Left lung (tissue), 10 donors: ENCODE results near the gene PRXL2C. TPM values are rescaled to one million over a fixed set of nuclear protein-coding genes. Genes with fewer than 3 reads are reported as not detected.
"Not testable (repeated sequence)": the region's sequence is repeated elsewhere in the genome, so short reads cannot be mapped to it uniquely, and the experiment has no call there.

Experiments
- ATAC-seq: fragments of 200-7000 bp; cut with Tn5 transposase; one replicate; pipeline ENCODE4 v1.9.1; 2020; ENCODE audit warnings: moderate library complexity
- DNase-seq, 4 donors: peaks; one replicate each; pipeline ENCODE4 v3.0.0-alpha.2; 2013 to 2020
- H3K27ac ChIP-seq, 2 donors: fragments of 200-600 bp; sonication (generic) in 1 of 2; one replicate each; pipeline versions ENCODE4 v1.5.0 to v1.8.0; 2020 to 2021
- H3K27me3 ChIP-seq, 2 donors: fragments of 200-600 bp; sonication (generic) in 1 of 2; one replicate each; pipeline versions ENCODE4 v1.5.0 to v1.8.0; 2020 to 2021
- H3K36me3 ChIP-seq, 2 donors: fragments of 200-600 bp; sonication (generic) in 1 of 2; one replicate each; pipeline versions ENCODE4 v1.5.0 to v1.8.0; 2020 to 2021
- H3K4me1 ChIP-seq, 2 donors: fragments of 200-600 bp; one replicate each; pipeline ENCODE4 v1.8.0; 2021
- H3K4me3 ChIP-seq, 2 donors: fragments of 200-600 bp; sonication (generic) in 1 of 2; one replicate each; pipeline versions ENCODE4 v1.5.0 to v1.8.0; 2020 to 2021; ENCODE audit warnings: mild to moderate bottlenecking in 1 of 2
- H3K9me3 ChIP-seq, 2 donors: fragments of 200-600 bp; sonication (generic) in 1 of 2; one replicate each; pipeline versions ENCODE4 v1.5.0 to v1.8.0; 2020 to 2021
- intact Hi-C, 2 donors: fragments of 100-400 bp; cut with DNase I; formaldehyde crosslinking; loops; one replicate each; pipeline versions ENCODE4 v1.11.2 to v1.14.2; 2022
- polyA plus RNA-seq, 6 donors: library from polyadenylated mRNA; unstranded; fragments of 120-200 nt; gene quantifications; one replicate each; pipeline ENCODE4 v1.2.1, GENCODE V29; 2013; ENCODE audit not compliant: insufficient read length in 6 of 6
- total RNA-seq, 2 donors: library from RNA; stranded (reverse); fragmentation: NEBNext Ultra II Directional; extraction: Animal tissue kit (Norgen Biotek cat#: 25700); gene quantifications; one replicate each; pipeline ENCODE4 v1.2.1, GENCODE V29; 2021
- TF ChIP-seq, protein P1 (sequence below), 2 donors: fragments of 200-600 bp; sonication (generic) in 1 of 2; IDR thresholded peaks; one replicate each; pipeline versions ENCODE4 v1.5.0 to v1.8.0; 2021; ENCODE audit warnings: antibody characterized with exemption in 2 of 2
- donor health status: DM: no; HTN: yes; CAD: no.
- donor health status: DM: no; HTN: no; CAD: no.

Gene PRXL2C
- total and polyA plus RNA-seq, 8 donors = 5.3 to 31.9 (median 6.3) TPM

- ATAC-seq (no peak), DNase-seq (no peak)
- TF ChIP-seq, protein P1, sequence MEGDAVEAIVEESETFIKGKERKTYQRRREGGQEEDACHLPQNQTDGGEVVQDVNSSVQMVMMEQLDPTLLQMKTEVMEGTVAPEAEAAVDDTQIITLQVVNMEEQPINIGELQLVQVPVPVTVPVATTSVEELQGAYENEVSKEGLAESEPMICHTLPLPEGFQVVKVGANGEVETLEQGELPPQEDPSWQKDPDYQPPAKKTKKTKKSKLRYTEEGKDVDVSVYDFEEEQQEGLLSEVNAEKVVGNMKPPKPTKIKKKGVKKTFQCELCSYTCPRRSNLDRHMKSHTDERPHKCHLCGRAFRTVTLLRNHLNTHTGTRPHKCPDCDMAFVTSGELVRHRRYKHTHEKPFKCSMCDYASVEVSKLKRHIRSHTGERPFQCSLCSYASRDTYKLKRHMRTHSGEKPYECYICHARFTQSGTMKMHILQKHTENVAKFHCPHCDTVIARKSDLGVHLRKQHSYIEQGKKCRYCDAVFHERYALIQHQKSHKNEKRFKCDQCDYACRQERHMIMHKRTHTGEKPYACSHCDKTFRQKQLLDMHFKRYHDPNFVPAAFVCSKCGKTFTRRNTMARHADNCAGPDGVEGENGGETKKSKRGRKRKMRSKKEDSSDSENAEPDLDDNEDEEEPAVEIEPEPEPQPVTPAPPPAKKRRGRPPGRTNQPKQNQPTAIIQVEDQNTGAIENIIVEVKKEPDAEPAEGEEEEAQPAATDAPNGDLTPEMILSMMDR (IDR thresholded peaks at IDR 0.05) = no peak
- no peaks in the 10 kb centered on the region for H3K9me3 ChIP-seq
- peaks cover 0 to 21% of the 10 kb centered on the region in 2 donors for H3K36me3 ChIP-seq
- intact Hi-C loops = no loop called here
- H3K27ac ChIP-seq = no peak overlapping the region
- H3K4me1 ChIP-seq = no peaks in the 10 kb centered on the region
- H3K4me3 ChIP-seq = no peak overlapping the region
- H3K27me3 ChIP-seq = no peaks in the 10 kb centered on the region
Observed at GRCh38 chr9:96638606-96639364, 16.3 kb downstream of the PRXL2C start.

GRCh38 chr9:96636368-96636767, 18.7 kb downstream of the PRXL2C start:
- Histone ChIP-seq H3K9me3 (no peaks in the 10 kb centered on the region), H3K27me3 (peaks cover 0 to 11% of the 10 kb centered on the region in 2 donors), H3K36me3 (peaks cover 0 to 2% of the 10 kb centered on the region in 2 donors), H3K27ac (no peak overlapping the region), H3K4me3 (no peak overlapping the region), H3K4me1 (no peaks in the 10 kb centered on the region)
- TF ChIP-seq, protein P1 (IDR thresholded peaks at IDR 0.05) = no peak
- ATAC-seq (no peak), DNase-seq (no peak)
- intact Hi-C loops = no loop called here

DNA sequence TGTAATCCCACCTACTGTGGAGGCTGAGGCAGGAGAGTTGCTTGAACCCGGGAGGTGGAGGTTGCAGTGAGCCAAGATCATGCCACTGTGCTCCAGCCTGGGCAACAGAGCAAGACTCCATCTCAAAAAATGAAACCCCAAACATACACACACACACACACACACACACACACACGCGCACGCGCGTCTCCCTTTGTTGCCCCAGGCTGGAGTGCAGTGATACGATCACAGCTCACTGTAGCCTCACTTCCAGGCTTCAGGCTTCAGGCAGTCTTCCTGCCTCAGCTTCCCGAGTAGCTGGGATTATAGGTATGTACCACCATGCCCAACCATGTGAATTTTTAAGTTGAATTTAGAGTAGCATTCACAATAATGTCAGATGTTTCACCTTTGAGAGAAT, 21.5 kb downstream of the PRXL2C start:
- H3K4me3 ChIP-seq, H3K4me1 ChIP-seq, intact Hi-C loops, H3K27ac ChIP-seq, DNase-seq, ATAC-seq, H3K9me3 ChIP-seq, H3K36me3 ChIP-seq: not testable (repeated sequence)
- H3K27me3 ChIP-seq = peaks cover 0 to 30% of the 10 kb centered on the region in 2 donors

DNA sequence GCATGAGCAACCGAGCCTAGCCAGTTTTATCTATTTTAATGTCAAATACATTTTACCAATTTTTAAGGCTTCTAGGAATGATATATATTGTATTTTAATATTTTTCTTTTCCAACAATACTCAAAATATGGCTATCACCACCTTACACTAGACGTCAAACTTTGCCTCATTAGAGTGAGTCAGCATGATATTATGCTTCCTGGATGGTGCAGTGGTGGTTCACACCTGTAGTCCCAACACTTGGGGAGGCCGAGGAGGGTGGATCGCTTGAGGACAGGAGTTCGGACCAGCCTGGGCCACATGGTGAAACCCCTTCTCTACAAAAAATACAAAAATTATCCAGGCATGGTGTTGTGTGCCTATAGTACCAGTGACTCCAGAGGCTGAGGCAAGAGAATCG, 28.2 kb downstream of the PRXL2C start:
- H3K27me3 ChIP-seq = peaks cover 0 to 34% of the 10 kb centered on the region in 2 donors
- intact Hi-C loops = no loop called here
- H3K27ac ChIP-seq = no peak overlapping the region

DNA sequence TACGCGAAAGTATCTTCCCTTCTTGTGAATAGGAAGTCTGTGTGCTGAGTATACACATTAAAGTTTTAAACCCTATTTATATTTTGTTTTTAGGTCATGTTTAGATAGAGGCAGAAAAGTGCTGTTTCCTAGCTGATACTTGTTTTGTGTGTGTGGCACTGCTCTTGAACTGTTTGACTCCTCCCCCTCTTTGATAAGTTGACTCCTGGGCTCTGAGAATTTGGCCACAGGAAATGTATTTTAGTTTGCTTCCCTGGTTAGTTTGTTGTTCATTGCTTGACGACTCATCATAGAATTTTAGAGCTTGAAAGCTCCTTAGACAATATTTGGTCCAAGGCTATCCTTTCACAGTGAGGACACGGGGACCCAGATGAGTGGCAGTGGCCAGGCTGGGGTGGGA, 33.5 kb downstream of the PRXL2C start:
- H3K27ac ChIP-seq = no peak overlapping the region
- no peak overlapping the region for H3K4me3 ChIP-seq
- H3K4me1 ChIP-seq = peaks cover 0 to 9% of the 10 kb centered on the region in 2 donors
- no peak for ATAC-seq
- no peaks in the 10 kb centered on the region for H3K9me3 ChIP-seq
- intact Hi-C loops = no loop called here
- no peak for DNase-seq
- TF ChIP-seq, protein P1 (IDR thresholded peaks at IDR 0.05) = no peak
- H3K36me3 ChIP-seq = no peaks in the 10 kb centered on the region
- peaks cover 0 to 61% of the 10 kb centered on the region in 2 donors for H3K27me3 ChIP-seq

More for the DNA sequence above, 28.2 kb downstream of the PRXL2C start:
- Histone ChIP-seq H3K4me3 (no peak overlapping the region), H3K36me3 (no peaks in the 10 kb centered on the region), H3K9me3 (no peaks in the 10 kb centered on the region), H3K4me1 (no peaks in the 10 kb centered on the region)
- no peak for ATAC-seq
- TF ChIP-seq, protein P1 (IDR thresholded peaks at IDR 0.05) = no peak
- DNase-seq = no peak
